ENCODE data around the gene RUNX1.

RUNX1 gene

GRCh38 chr21:35048706-35049617 lies at the start of gene RUNX1:
RUNX1 (minus strand) TSS chr21:35049302.
- ATAC-seq = peak; percentile 33
- TF ChIP-seq GLIS3 (CRISPR knock-in tag; IDR thresholded peaks at IDR 0.05) = no peak
- no peak for TF ChIP-seq RARB (CRISPR knock-in tag; IDR thresholded peaks at IDR 0.05)
- no peak for TF ChIP-seq POU6F1 (CRISPR knock-in tag; IDR thresholded peaks at IDR 0.05; ENCODE audit: borderline replicate concordance, low read depth)
- no peak for TF ChIP-seq OSR1 (CRISPR knock-in tag; IDR thresholded peaks at IDR 0.05)
- no peak for TF ChIP-seq BACH2 (CRISPR knock-in tag; IDR thresholded peaks at IDR 0.05; ENCODE audit: borderline replicate concordance)
- TF ChIP-seq TCF4 (CRISPR knock-in tag; IDR thresholded peaks at IDR 0.05; ENCODE audit: borderline replicate concordance) = no peak
- no peak for TF ChIP-seq CSDC2 (CRISPR knock-in tag; IDR thresholded peaks at IDR 0.05)
- TF ChIP-seq PATZ1 (CRISPR knock-in tag; IDR thresholded peaks at IDR 0.05; ENCODE audit: borderline replicate concordance) = no peak
- TF ChIP-seq ZC3H10 (CRISPR knock-in tag; IDR thresholded peaks at IDR 0.05) = no peak
- no peak for TF ChIP-seq ZFP30 (CRISPR knock-in tag; IDR thresholded peaks at IDR 0.05)
- TF ChIP-seq CSRNP3 (CRISPR knock-in tag; IDR thresholded peaks at IDR 0.05) = no peak
- TF ChIP-seq ZNF565 (CRISPR knock-in tag; conservative IDR thresholded peaks at IDR 0.05; ENCODE audit: low read depth) = no peak
- no peak for TF ChIP-seq ISL1 (CRISPR knock-in tag; IDR thresholded peaks at IDR 0.05)
- no peak for TF ChIP-seq ZFP3 (CRISPR knock-in tag; IDR thresholded peaks at IDR 0.05)
- no peak for TF ChIP-seq TSHZ2 (CRISPR knock-in tag; IDR thresholded peaks at IDR 0.05)
- no peak for TF ChIP-seq ESRRG (CRISPR knock-in tag; IDR thresholded peaks at IDR 0.05)

GRCh38 chr21:35097525-35097924 lies 48.4 kb upstream of the RUNX1 start:
- no peak for ATAC-seq
- TF ChIP-seq CSRNP3 (CRISPR knock-in tag; IDR thresholded peaks at IDR 0.05) = no peak
- no peak for TF ChIP-seq BACH2 (CRISPR knock-in tag; IDR thresholded peaks at IDR 0.05; ENCODE audit: borderline replicate concordance)
- TF ChIP-seq CSDC2 (CRISPR knock-in tag; IDR thresholded peaks at IDR 0.05) = no peak
- no peak for TF ChIP-seq SNAI2 (CRISPR knock-in tag; IDR thresholded peaks at IDR 0.05)
- TF ChIP-seq ARNTL (CRISPR knock-in tag; IDR thresholded peaks at IDR 0.05; ENCODE audit: borderline replicate concordance, low read depth) = no peak
- TF ChIP-seq ZFP3 (CRISPR knock-in tag; IDR thresholded peaks at IDR 0.05) = no peak
- no peak for TF ChIP-seq ZNF70 (CRISPR knock-in tag; IDR thresholded peaks at IDR 0.05)
- no peak for TF ChIP-seq ESRRG (CRISPR knock-in tag; IDR thresholded peaks at IDR 0.05)
- no peak for TF ChIP-seq TCF4 (CRISPR knock-in tag; IDR thresholded peaks at IDR 0.05; ENCODE audit: borderline replicate concordance)
- no peak for TF ChIP-seq POU6F1 (CRISPR knock-in tag; IDR thresholded peaks at IDR 0.05; ENCODE audit: borderline replicate concordance, low read depth)
- TF ChIP-seq OSR1 (CRISPR knock-in tag; IDR thresholded peaks at IDR 0.05) = no peak
- no peak for TF ChIP-seq ZNF8 (CRISPR knock-in tag; IDR thresholded peaks at IDR 0.05)
- TF ChIP-seq TSHZ2 (CRISPR knock-in tag; IDR thresholded peaks at IDR 0.05) = no peak
- TF ChIP-seq ZFP30 (CRISPR knock-in tag; IDR thresholded peaks at IDR 0.05) = no peak
- TF ChIP-seq PATZ1 (CRISPR knock-in tag; IDR thresholded peaks at IDR 0.05; ENCODE audit: borderline replicate concordance) = no peak

All from SK-N-SH treated with all-trans-retinoic acid at 6 μM for 48 hours (cell line).